A673 (cell line): ENCODE data around the gene LTB4R2. TPM values are rescaled to one million over a fixed set of nuclear protein-coding genes. Genes with fewer than 3 reads are reported as not detected.

Experiments
- BruUV-seq: library from RNA; stranded (reverse); fragments of 400-500 nt; replicated peaks from 2 replicates; lab custom pipeline; 2021; lab: Mats Ljungman, UMichigan
- CTCF ChIA-PET: fragments of 300-600 bp; sonication (Branson Sonifier 250); formaldehyde crosslinking; loops from one replicate; lab custom pipeline; 2022; ENCODE audit warnings: antibody characterized with exemption; lab: Charles Lee
- POLR2A ChIA-PET: fragments of 300-600 bp; sonication (Branson Sonifier 250); formaldehyde crosslinking; loops from one replicate; lab custom pipeline; 2022; ENCODE audit warnings: antibody characterized with exemption; ENCODE audit not compliant: low non-redundant PET; lab: Charles Lee
- DNase-seq: peaks from one replicate; pipeline ENCODE4 v3.0.0-alpha.2; 2015; ENCODE audit warnings: low spot score
- H3K27ac ChIP-seq: fragments of 200-600 bp; sonication (generic); 2 replicates; pipeline ENCODE4 v1.5.1; 2016; ENCODE audit warnings: mixed run types, low read depth, mild to moderate bottlenecking, mixed read lengths, antibody characterized with exemption, low read length; ENCODE audit not compliant: poor library complexity, severe bottlenecking
- H3K27me3 ChIP-seq: fragments of 200-600 bp; sonication (generic); replicated peaks from 2 replicates; pipeline ENCODE4 v1.6.1; 2017; ENCODE audit warnings: mixed run types, low read depth, mild to moderate bottlenecking, mixed read lengths, antibody characterized with exemption, low read length; ENCODE audit not compliant: insufficient read depth, poor library complexity
- H3K36me3 ChIP-seq: fragments of 200-600 bp; sonication (generic); 2 replicates; pipeline ENCODE4 v1.6.1; 2016; ENCODE audit warnings: mixed run types, mild to moderate bottlenecking, mixed read lengths, antibody characterized with exemption, low read length; ENCODE audit not compliant: insufficient read depth, poor library complexity, severe bottlenecking
- H3K4me1 ChIP-seq: fragments of 200-600 bp; sonication (generic); 2 replicates; pipeline ENCODE4 v1.6.1; 2017; ENCODE audit warnings: mixed run types, mild to moderate bottlenecking, mixed read lengths, antibody characterized with exemption, low read length; ENCODE audit not compliant: insufficient read depth, poor library complexity, severe bottlenecking
- H3K4me3 ChIP-seq: fragments of 200-600 bp; sonication (generic); 2 replicates; pipeline ENCODE4 v1.5.1; 2016; ENCODE audit warnings: low read depth, mixed run types, mild to moderate bottlenecking, mixed read lengths, low read length; ENCODE audit not compliant: poor library complexity, severe bottlenecking
- H3K9me3 ChIP-seq: fragments of 200-600 bp; sonication (generic); 2 replicates; pipeline ENCODE4 v1.6.1; 2016; ENCODE audit warnings: mixed run types, low read depth, mild to moderate bottlenecking, mixed read lengths, antibody characterized with exemption, low read length; ENCODE audit not compliant: poor library complexity, severe bottlenecking
- EZH2 ChIP-seq: fragments of 200-600 bp; sonication (generic); IDR thresholded peaks from 2 replicates; pipeline ENCODE4 v1.6.1; 2017; ENCODE audit warnings: borderline replicate concordance, low read depth, mild to moderate bottlenecking, mixed read lengths, antibody characterized with exemption, low read length; ENCODE audit not compliant: poor library complexity, severe bottlenecking
- intact Hi-C: fragments of 100-400 bp; cut with micrococcal nuclease; formaldehyde crosslinking; loops from one replicate; pipeline ENCODE4 v1.10.0; 2022; ENCODE audit not compliant: unreplicated experiment
- total RNA-seq: library from RNA; stranded (reverse); gene quantifications from 2 replicates; pipeline ENCODE4 v1.2.3, GENCODE V29; 2021
- TF ChIP-seq, protein P1 (sequence below): fragments of 300-800, 200-600 bp; sonication (generic); conservative IDR thresholded peaks from 2 replicates; pipeline ENCODE4 v1.5.1; 2017; ENCODE audit warnings: low read depth, mild to moderate bottlenecking, antibody characterized with exemption, low read length, moderate library complexity, mixed read lengths

LTB4R2 gene
- total RNA-seq, 1 experiment from 2014 or later: 7.6 TPM

DNA sequence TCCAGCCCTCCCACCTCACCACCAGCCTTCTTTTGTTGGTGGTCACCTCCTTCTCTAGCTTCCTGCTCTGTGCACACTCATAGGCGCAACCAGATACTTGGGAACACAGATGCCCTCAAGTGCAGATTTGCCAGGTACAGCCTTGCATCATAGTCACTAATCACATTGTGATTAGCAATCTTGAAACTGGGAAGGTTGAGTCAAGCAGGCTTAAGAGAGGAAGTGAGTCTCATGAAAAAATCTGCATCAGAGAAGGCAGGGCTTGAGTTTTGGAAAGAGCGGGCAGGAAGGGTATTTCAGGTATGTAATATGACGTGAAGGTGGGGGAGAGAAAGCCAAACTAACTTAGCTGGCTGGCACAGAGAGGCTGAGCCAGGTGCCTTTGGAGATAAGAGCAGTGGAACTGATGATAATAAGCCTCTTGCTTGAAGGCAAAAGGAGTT, 35.8 kb upstream of the LTB4R2 start:
- no peaks in the 10 kb centered on the region for H3K36me3 ChIP-seq
- no peak for TF ChIP-seq EZH2
- TF ChIP-seq, protein P1, sequence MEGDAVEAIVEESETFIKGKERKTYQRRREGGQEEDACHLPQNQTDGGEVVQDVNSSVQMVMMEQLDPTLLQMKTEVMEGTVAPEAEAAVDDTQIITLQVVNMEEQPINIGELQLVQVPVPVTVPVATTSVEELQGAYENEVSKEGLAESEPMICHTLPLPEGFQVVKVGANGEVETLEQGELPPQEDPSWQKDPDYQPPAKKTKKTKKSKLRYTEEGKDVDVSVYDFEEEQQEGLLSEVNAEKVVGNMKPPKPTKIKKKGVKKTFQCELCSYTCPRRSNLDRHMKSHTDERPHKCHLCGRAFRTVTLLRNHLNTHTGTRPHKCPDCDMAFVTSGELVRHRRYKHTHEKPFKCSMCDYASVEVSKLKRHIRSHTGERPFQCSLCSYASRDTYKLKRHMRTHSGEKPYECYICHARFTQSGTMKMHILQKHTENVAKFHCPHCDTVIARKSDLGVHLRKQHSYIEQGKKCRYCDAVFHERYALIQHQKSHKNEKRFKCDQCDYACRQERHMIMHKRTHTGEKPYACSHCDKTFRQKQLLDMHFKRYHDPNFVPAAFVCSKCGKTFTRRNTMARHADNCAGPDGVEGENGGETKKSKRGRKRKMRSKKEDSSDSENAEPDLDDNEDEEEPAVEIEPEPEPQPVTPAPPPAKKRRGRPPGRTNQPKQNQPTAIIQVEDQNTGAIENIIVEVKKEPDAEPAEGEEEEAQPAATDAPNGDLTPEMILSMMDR: no peak
- no peak overlapping the region for H3K4me3 ChIP-seq
- no peaks in the 10 kb centered on the region for H3K27me3 ChIP-seq
- no peak overlapping the region for H3K27ac ChIP-seq
- intact Hi-C loops: no loop called here
- ChIA-PET POLR2A (no interaction called here), CTCF (no interaction called here)
- no peaks in the 10 kb centered on the region for H3K9me3 ChIP-seq
- DNase-seq: no peak
- no TSS peak for BruUV-seq
- peaks cover 4% of the 10 kb centered on the region for H3K4me1 ChIP-seq

DNA sequence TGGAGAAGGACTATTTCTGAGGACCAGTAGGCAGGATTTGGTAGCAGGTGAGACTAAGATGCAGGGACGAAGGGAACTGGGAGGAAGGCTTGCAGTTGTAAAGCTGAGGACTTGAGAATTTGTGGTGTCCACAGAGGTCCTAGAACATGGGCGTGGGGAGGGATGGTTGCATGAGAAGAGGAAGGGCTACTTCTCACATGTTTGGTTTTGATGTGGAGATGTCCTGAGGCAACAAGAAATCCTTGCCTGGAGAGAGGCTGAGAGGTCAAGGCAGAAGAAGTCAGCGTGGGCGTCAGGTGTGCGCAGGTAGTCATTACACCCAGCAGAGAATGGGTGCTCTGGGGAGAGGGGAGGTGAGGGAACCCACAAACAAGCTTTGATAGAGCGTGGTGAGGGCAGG, 32.9 kb upstream of the LTB4R2 start:
- intact Hi-C loops: no loop called here
- no peak overlapping the region for H3K27ac ChIP-seq
- H3K27me3 ChIP-seq: no peaks in the 10 kb centered on the region
- CTCF ChIA-PET: no interaction called here
- POLR2A ChIA-PET: interaction anchor here (0.5 kb wide), 1 partner anchor 723 kb away, joined by 10 read pairs; no protein-coding TSS in a partner anchor
- no peaks in the 10 kb centered on the region for H3K36me3 ChIP-seq
- BruUV-seq: no TSS peak
- no peaks in the 10 kb centered on the region for H3K4me1 ChIP-seq
- no peaks in the 10 kb centered on the region for H3K9me3 ChIP-seq
- H3K4me3 ChIP-seq: no peak overlapping the region
- TF ChIP-seq, protein P1: no peak
- no peak for TF ChIP-seq EZH2
- DNase-seq: no peak

DNA sequence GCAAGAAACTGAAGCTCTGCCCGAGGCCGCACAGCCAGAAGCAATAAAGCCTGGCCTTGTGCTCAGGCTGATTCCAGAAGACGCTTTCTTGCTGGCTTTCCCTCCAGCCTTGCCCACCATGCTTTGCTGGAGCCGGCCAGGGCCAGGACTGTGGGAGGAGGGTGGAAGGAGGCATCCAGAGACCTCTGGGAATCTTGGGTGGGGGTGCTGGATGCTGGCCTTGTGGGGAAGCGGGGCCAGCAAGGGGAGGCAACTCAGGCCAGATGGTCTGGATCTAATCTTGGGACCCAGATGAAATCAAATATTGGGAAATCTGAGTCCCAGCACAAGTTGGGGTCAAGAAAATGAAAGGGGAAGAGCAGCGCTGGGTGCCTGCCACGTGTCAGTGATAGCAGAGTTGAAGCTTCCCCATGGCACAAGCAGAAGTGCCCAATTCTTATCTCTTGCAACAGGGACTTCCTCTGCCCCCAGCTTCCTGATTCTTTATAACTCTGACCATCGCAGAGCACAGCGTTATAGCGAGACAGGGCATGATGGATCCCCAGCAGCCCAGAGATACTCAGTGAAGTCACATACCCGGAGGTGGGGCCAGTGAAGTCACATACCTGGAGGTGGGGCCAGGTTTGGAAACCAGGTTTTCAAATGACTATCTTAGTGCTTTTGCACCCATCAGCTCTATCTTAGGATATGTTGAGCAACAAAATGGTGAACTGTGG, 32.2 kb upstream of the LTB4R2 start:
- no peaks in the 10 kb centered on the region for H3K36me3 ChIP-seq
- H3K27ac ChIP-seq: no peak overlapping the region
- H3K4me3 ChIP-seq: no peak overlapping the region
- intact Hi-C loops: no loop called here
- no peak for TF ChIP-seq EZH2
- TF ChIP-seq, protein P1: no peak
- no peaks in the 10 kb centered on the region for H3K9me3 ChIP-seq
- DNase-seq: no peak
- no peaks in the 10 kb centered on the region for H3K27me3 ChIP-seq
- no peaks in the 10 kb centered on the region for H3K4me1 ChIP-seq
- POLR2A ChIA-PET: no interaction called here
- BruUV-seq: no TSS peak
- CTCF ChIA-PET: no interaction called here
